ENCODE results near the gene TTC39C. TPM values are rescaled to one million over a fixed set of nuclear protein-coding genes. Genes with fewer than 3 reads are reported as not detected.

TTC39C gene
- total and polyA plus RNA-seq, 2 donors (not counting 3 experiments of a cell fraction or from before 2014, with no cell fraction given), result 0.61 to 6.2 TPM

- CTCF ChIA-PET, result no interaction called here
- intact Hi-C loops (cut with micrococcal nuclease), result no loop called here
- no peaks in the 10 kb centered on the region for H4K20me1 ChIP-seq (replicated peaks; ENCODE audit: control insufficient read depth, extremely low read depth, insufficient read depth, low read length)
- POLR2A ChIA-PET, result no interaction called here
- no peaks in the 10 kb centered on the region for H3K79me2 ChIP-seq (ENCODE audit: control insufficient read depth, insufficient read depth, low read length)
- H3K36me3 ChIP-seq (ENCODE audit: control insufficient read depth in 2 of 2, extremely low read depth in 1 of 2, insufficient read depth in 2 of 2, low read length in 2 of 2), result no peaks in the 10 kb centered on the region
- dilution Hi-C loops (cut with MboI; ENCODE audit: extremely low pct_ligation_motif_present, low sequenced_read_pairs), result no loop called here
- H3K4me2 ChIP-seq (ENCODE audit: insufficient read depth, low read length), result no peak overlapping the region
- no peaks in the 10 kb centered on the region for H3K9me1 ChIP-seq (replicated peaks; ENCODE audit: control insufficient read depth, extremely low read depth, insufficient read depth, low read length)
- DNase-seq (ENCODE audit: low read depth, low spot score) (no peak), FAIRE-seq (no peak)
- no peak overlapping the region for H3K27ac ChIP-seq (ENCODE audit: insufficient read depth, low read depth, low read length)
- H3K9ac ChIP-seq (replicated peaks; ENCODE audit: extremely low read depth, insufficient read depth, low read length), result no peak overlapping the region
- peaks cover 4% of the 10 kb centered on the region for H3K4me1 ChIP-seq (ENCODE audit: control insufficient read depth, extremely low read depth, insufficient read depth, low read length)
- no peaks in the 10 kb centered on the region for H3K9me3 ChIP-seq (replicated peaks; ENCODE audit: control insufficient read depth, insufficient read depth, low read length)
- H3K4me3 ChIP-seq (replicated peaks in 1 of 3; ENCODE audit: insufficient read depth in 1 of 3, low read depth in 1 of 3, low read length in 3 of 3), result no peak overlapping the region
- no peak overlapping the region for H2AFZ ChIP-seq (ENCODE audit: low read depth, low read length)
- H3K27me3 ChIP-seq (ENCODE audit: control insufficient read depth in 2 of 2, insufficient read depth in 2 of 2, low read length in 2 of 2), result no peaks in the 10 kb centered on the region
- TF ChIP-seq JUN (IDR thresholded peaks at IDR 0.05; ENCODE audit: borderline replicate concordance, insufficient read depth, insufficient read length, low read depth) (no peak), POLR2AphosphoS5 (IDR thresholded peaks at IDR 0.05; ENCODE audit: insufficient read depth, low read depth, low read length) (no peak), POLR2A (IDR thresholded peaks at IDR 0.05; ENCODE audit: low read depth, low read length) (no peak), EZH2 (IDR thresholded peaks at IDR 0.05; ENCODE audit: borderline replicate concordance, low read depth, low read length, severe bottlenecking) (no peak), FOS (IDR thresholded peaks at IDR 0.05; ENCODE audit: borderline replicate concordance, insufficient read depth, low read length) (no peak), GATA2 (IDR thresholded peaks at IDR 0.05; ENCODE audit: insufficient read depth, insufficient read length, low read depth, low read length) (no peak), MYC (IDR thresholded peaks at IDR 0.05; ENCODE audit: low read depth, low read length) (no peak)
- TF ChIP-seq, protein P1, sequence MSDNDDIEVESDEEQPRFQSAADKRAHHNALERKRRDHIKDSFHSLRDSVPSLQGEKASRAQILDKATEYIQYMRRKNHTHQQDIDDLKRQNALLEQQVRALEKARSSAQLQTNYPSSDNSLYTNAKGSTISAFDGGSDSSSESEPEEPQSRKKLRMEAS (IDR thresholded peaks at IDR 0.05; ENCODE audit: insufficient read depth, insufficient read length), result no peak
- TF ChIP-seq, protein P2, sequence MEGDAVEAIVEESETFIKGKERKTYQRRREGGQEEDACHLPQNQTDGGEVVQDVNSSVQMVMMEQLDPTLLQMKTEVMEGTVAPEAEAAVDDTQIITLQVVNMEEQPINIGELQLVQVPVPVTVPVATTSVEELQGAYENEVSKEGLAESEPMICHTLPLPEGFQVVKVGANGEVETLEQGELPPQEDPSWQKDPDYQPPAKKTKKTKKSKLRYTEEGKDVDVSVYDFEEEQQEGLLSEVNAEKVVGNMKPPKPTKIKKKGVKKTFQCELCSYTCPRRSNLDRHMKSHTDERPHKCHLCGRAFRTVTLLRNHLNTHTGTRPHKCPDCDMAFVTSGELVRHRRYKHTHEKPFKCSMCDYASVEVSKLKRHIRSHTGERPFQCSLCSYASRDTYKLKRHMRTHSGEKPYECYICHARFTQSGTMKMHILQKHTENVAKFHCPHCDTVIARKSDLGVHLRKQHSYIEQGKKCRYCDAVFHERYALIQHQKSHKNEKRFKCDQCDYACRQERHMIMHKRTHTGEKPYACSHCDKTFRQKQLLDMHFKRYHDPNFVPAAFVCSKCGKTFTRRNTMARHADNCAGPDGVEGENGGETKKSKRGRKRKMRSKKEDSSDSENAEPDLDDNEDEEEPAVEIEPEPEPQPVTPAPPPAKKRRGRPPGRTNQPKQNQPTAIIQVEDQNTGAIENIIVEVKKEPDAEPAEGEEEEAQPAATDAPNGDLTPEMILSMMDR (IDR thresholded peaks at IDR 0.05; ENCODE audit: extremely low read depth in 1 of 2, insufficient read depth in 1 of 2, low read depth in 1 of 2, low read length in 2 of 2), result no peak
- no TSS peak for BruUV-seq (replicated peaks)
These were observed 126.1 kb downstream of the TTC39C start for GRCh38 chr18:24140697-24141096.
